ENCODE data around the gene ALAS1.

Gene ALAS1

GRCh38 chr3:52196977-52197376 is 983 bp upstream of the ALAS1 start:
- Histone ChIP-seq H3K27me3 (ENCODE audit: insufficient read depth, low read depth) (no peaks in the 10 kb centered on the region), H3K4me3 (IDR thresholded peaks at IDR 0.05; ENCODE audit: insufficient read depth, low read depth, low read length) (no peak overlapping the region), H4K20me1 (ENCODE audit: insufficient read depth) (no peaks in the 10 kb centered on the region), H3K79me2 (ENCODE audit: insufficient read depth, low read depth) (peaks cover 13% of the 10 kb centered on the region; the same call in 1 of the 2 replicates), H3K4me1 (ENCODE audit: low read depth, poor library complexity, severe bottlenecking) (peaks cover 28% of the 10 kb centered on the region), H3K9ac (no peak overlapping the region), H3K36me3 (ENCODE audit: insufficient read depth) (no peaks in the 10 kb centered on the region), H3K27ac (no peak overlapping the region), H2AFZ (ENCODE audit: low read depth) (no peak overlapping the region; the same call in 1 of the 2 replicates), H3K4me2 (no peak overlapping the region)
- TF ChIP-seq CTCF (conservative IDR thresholded peaks at IDR 0.05; ENCODE audit: low read depth, low read length), result no peak

- H3K27me3 ChIP-seq (ENCODE audit: insufficient read depth, low read depth), result no peaks in the 10 kb centered on the region
Observed at GRCh38 chr3:52197499-52197841, 490 bp upstream of the ALAS1 start.

GRCh38 chr3:52198643-52199608 is 966 bp downstream of the ALAS1 start:
- Histone ChIP-seq H3K4me3 (IDR thresholded peaks at IDR 0.05; ENCODE audit: insufficient read depth, low read depth, low read length) (peak overlapping the region; percentile 70), H3K9ac (peak overlapping the region; percentile 42; the same call in 1 of the 2 replicates), H3K27ac (no peak overlapping the region), H4K20me1 (ENCODE audit: insufficient read depth) (no peaks in the 10 kb centered on the region), H3K4me1 (ENCODE audit: low read depth, poor library complexity, severe bottlenecking) (peaks cover 47% of the 10 kb centered on the region), H3K4me2 (peak overlapping the region; percentile 51), H3K27me3 (ENCODE audit: insufficient read depth, low read depth) (no peaks in the 10 kb centered on the region), H2AFZ (ENCODE audit: low read depth) (peak overlapping the region; percentile 90; the same call in 1 of the 2 replicates), H3K79me2 (ENCODE audit: insufficient read depth, low read depth) (peaks cover 13% of the 10 kb centered on the region; the same call in 1 of the 2 replicates), H3K36me3 (ENCODE audit: insufficient read depth) (no peaks in the 10 kb centered on the region)
- TF ChIP-seq CTCF (conservative IDR thresholded peaks at IDR 0.05; ENCODE audit: low read depth, low read length), result no peak

More at GRCh38 chr3:52197499-52197841, 490 bp upstream of the ALAS1 start:
- peak overlapping the region; percentile 42; the same call in 1 of the 2 replicates for H3K9ac ChIP-seq
- peak overlapping the region; percentile 68 for H3K4me2 ChIP-seq
- H3K4me1 ChIP-seq (ENCODE audit: low read depth, poor library complexity, severe bottlenecking), result peaks cover 33% of the 10 kb centered on the region
- no peaks in the 10 kb centered on the region for H3K36me3 ChIP-seq (ENCODE audit: insufficient read depth)
- no peak for TF ChIP-seq CTCF (conservative IDR thresholded peaks at IDR 0.05; ENCODE audit: low read depth, low read length)
- no peaks in the 10 kb centered on the region for H4K20me1 ChIP-seq (ENCODE audit: insufficient read depth)
- peak overlapping the region; percentile 90 for H2AFZ ChIP-seq (ENCODE audit: low read depth)
- no peak overlapping the region for H3K4me3 ChIP-seq (IDR thresholded peaks at IDR 0.05; ENCODE audit: insufficient read depth, low read depth, low read length)
- H3K79me2 ChIP-seq (ENCODE audit: insufficient read depth, low read depth), result peaks cover 13% of the 10 kb centered on the region; the same call in 1 of the 2 replicates
- no peak overlapping the region for H3K27ac ChIP-seq

GRCh38 chr3:52200981-52201679 is 3.2 kb downstream of the ALAS1 start:
- H4K20me1 ChIP-seq (ENCODE audit: insufficient read depth), result no peaks in the 10 kb centered on the region
- no peak overlapping the region for H3K4me3 ChIP-seq (IDR thresholded peaks at IDR 0.05; ENCODE audit: insufficient read depth, low read depth, low read length)
- no peak for TF ChIP-seq CTCF (conservative IDR thresholded peaks at IDR 0.05; ENCODE audit: low read depth, low read length)
- H3K27me3 ChIP-seq (ENCODE audit: insufficient read depth, low read depth), result no peaks in the 10 kb centered on the region
- peaks cover 68% of the 10 kb centered on the region for H3K4me1 ChIP-seq (ENCODE audit: low read depth, poor library complexity, severe bottlenecking)
- peaks cover 13% of the 10 kb centered on the region; the same call in 1 of the 2 replicates for H3K79me2 ChIP-seq (ENCODE audit: insufficient read depth, low read depth)
- no peak overlapping the region for H2AFZ ChIP-seq (ENCODE audit: low read depth)
- no peak overlapping the region for H3K27ac ChIP-seq
- H3K36me3 ChIP-seq (ENCODE audit: insufficient read depth), result no peaks in the 10 kb centered on the region; the same call in 1 of the 2 replicates
- no peak overlapping the region for H3K9ac ChIP-seq
- H3K4me2 ChIP-seq, result no peak overlapping the region; the same call in 1 of the 2 replicates

Data from KMS-11 (cell line).